Left ventricle myocardium superior (tissue), 1 donor: ENCODE measurements around the gene PITPNC1. TPM values are rescaled to one million over a fixed set of nuclear protein-coding genes. Genes with fewer than 3 reads are reported as not detected.
A peak's percentile ranks its signal among the peaks of the same experiment; 100 is the strongest.
"Not testable (repeated sequence)": the region's sequence is repeated elsewhere in the genome, so short reads cannot be mapped to it uniquely, and the experiment has no call there.

Experiments used
- ATAC-seq: fragments of 200-7000 bp; cut with Tn5 transposase; one replicate; pipeline ENCODE4 v1.9.1; 2020; ENCODE audit warnings: mild to moderate bottlenecking, moderate library complexity
- DNase-seq: peaks from one replicate; pipeline ENCODE4 v3.0.0-alpha.2; 2020
- intact Hi-C: fragments of 100-400 bp; cut with micrococcal nuclease; formaldehyde crosslinking; loops from one replicate; pipeline ENCODE4 v1.11.0; 2022
- total RNA-seq: library from RNA; stranded (reverse); fragmentation: NEBNext Ultra II Directional; extraction: Animal tissue kit (Norgen Biotek cat#: 25700); gene quantifications from one replicate; pipeline ENCODE4 v1.2.1, GENCODE V29; 2021
- donor health status: DM: no; HTN: yes; CAD: no; lungs with severe emphysema.

Gene PITPNC1
- total RNA-seq, 1 donor from 2014 or later = 11.0 TPM

DNA sequence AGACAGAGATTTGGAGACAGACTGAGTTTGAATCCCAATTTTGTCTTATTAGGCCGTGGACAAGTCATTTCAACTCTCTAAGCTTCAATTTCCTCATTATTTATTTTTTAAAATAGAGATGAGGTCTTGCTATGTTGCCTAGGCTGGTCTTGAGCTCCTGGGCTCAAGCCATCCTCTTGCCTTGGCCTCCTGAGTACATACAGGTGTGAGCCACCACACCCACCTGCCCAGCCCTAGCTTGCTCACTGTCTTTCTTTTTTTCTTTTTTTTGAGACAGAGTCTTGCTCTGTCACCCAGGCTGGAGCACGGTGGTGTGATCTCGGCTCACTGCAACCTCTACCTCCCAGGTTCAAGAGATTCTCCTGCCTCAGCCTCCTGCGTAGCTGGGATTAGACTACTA lies 45.2 kb downstream of the PITPNC1 start:
- intact Hi-C loops, DNase-seq: not testable (repeated sequence)
- ATAC-seq = peak; percentile 11

DNA sequence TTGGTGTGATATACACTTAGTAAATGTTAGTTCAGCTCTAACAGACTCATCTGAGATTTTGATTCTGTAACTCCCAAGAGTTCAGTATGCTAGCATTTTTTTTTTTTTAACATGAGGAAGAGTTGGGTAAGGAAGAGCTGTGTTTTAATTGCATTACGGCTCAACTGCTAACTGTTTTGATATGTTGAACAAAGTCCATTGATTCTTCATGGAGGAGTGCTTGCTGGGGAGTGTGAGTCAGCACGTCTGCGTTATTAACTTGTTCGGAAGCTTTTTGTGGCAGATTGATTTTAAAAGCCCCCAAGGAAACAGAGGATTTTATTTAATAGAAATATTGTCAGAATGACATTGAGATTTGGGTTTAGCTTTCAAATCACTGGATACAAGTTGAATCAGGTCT lies 45.8 kb downstream of the PITPNC1 start:
- ATAC-seq (no peak), DNase-seq (no peak)
- intact Hi-C loops = no loop called here

DNA sequence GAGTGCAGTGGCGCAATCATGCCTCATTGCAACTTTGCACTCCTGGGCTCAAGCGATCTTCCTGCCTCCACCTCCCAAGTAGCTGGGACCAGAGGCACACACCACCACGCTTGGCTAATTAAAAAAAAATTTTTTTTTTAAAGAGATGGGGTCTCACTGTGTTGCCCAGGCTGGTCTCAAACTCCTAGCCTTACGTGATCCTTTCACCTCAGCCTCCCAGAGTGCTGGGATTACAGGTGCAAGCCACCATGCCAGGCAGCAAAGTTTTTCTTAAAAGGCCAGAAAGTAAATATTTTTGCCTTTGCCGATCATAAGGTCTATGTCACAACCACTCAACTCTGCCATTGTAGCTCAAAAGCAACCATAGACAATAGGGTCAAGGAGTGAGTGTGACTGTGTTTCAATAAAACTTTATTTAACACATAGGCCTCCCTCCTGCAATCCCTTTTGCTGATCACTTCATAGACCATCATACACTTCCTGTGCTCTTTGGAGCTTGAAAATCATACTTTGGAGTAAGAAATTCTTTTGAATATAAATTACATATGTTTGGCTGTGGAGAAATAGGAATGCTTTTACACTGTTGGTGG lies 48.6 kb downstream of the PITPNC1 start:
- intact Hi-C loops = no loop called here
- ATAC-seq = no peak
- DNase-seq = no peak

DNA sequence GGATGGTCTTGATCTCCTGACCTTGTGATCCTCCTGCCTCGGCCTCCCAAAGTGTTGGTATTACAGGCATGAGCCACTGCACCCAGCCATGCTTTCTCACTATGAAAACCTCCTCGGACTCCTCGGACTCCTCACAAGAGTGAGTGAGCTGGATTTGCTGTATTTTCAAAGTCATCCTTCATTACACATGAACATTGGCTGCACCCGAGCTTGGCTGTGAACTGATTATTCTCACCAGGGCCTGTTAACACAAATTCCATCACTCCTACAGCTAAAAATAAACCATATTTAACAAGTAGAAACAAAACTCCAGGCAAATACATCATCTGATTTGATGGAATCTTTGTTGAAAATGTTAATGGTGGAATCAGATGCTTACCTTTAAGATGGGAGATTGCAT lies 50.3 kb downstream of the PITPNC1 start:
- no peak for DNase-seq
- intact Hi-C loops = no loop called here
- no peak for ATAC-seq

DNA sequence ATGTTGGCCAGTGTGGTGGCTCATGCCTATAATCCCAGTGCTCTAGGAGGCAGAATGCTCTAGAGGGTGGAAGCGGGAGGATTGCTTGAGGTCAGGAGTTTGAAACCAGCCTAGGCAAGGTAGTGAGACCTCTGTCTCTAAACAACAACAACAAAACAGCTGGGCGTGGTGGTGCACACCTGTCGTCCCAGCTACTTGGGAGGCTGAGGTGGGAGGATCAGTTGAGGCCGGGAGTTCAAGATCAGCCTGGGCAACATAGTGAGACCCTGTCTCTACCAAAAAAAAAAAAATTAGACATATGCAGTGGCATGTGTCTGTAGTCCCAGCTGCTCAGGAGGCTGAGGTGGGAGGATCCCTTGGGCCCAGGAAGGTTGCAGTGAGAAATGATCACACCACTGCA lies 53.4 kb downstream of the PITPNC1 start:
- intact Hi-C loops, ATAC-seq, DNase-seq: not testable (repeated sequence)

DNA sequence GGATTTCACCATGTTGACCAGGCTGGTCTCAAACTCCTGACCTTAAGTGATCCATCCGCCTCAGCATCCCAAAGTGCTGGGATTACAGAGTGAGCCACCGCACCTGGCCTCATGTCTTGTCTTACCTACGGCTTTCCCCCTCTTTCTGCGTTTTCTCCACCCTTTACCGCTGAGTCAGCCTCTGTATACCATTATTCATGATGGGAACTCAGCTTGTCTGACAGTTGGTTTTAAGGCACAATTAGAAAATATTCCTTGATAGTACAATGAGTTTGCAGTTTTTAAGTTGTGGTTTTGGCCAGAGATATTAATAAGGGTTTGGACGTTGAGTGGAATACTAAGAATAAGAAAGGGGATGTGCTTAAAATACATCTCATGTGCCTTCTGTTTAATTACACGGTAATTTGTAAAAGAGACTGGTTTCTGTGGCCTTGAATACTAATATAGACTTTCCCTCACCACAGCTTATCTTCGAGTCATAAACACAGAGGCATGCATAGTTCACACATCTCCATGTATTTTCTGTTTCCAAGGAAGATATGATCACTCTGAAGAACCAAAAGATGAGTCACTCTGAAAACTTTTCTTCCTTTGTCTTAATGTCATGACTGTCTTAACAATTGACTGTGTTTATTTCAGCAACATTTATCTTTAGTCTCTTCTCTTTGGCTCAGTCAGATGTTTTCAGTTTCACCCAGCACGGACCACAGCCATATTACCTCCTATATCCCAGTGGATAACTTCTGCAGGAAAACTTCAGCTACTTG lies 54.4 kb downstream of the PITPNC1 start:
- intact Hi-C loops = no loop called here
- no peak for ATAC-seq
- DNase-seq = no peak

DNA sequence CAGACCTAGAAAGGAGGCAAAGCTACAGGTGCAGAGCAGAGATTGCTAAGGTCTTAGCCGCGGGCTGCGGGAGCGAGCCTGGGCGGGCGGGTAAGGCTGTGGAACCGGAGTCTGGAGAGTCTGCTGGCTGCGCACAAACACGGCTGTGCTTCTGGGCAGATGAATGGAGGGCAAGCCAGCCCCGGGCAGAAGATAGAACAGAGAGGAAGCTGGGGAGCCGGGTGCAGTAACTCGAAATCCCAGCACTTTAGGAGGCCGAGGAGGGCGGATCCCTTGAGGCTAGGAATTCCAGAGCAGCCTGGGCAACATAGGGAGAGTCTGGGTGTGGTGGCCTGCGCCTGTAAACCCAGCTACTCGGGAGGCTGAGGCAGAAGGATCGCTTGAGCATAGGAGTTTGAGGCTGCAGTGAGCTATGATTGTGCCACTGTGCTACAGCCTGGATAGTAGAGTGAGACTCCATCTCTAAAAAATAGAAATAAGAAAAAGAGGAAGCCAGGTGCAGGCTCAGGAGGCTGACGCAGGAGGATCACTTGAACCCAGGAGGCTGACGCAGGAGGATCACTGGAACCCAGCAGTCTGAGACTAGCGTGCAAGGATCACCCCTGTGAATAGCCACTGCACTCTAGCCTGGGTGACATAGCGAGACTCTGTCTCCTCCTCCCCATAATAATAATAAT lies 56.3 kb downstream of the PITPNC1 start:
- ATAC-seq (peak; percentile 20), DNase-seq (no peak)
- intact Hi-C loops = no loop called here

DNA sequence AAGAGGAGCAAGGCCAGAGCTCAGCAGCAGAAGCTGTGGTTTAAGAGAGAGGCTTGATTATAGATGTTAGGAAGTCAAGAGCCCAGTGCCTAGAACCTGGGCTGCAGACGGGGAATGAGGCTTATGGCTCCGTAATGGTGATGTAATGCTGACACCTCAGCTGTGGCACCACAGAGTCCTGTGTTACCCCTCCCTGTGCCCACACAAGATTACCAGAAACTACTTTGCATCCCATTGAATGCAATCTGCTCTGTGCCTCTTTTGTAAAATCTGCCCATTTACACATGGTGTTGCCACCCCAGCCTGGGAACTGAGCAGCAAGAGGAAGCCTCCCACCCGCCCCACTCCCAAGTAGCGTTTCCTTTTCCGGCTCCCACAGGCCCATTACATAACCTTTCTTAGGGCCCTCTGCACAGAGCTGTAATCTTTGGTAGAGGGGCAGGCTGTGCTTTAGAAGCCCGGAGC lies 57.0 kb downstream of the PITPNC1 start:
- peak; percentile 83 for ATAC-seq
- DNase-seq = peak; percentile 52
- intact Hi-C loops = no loop called here

DNA sequence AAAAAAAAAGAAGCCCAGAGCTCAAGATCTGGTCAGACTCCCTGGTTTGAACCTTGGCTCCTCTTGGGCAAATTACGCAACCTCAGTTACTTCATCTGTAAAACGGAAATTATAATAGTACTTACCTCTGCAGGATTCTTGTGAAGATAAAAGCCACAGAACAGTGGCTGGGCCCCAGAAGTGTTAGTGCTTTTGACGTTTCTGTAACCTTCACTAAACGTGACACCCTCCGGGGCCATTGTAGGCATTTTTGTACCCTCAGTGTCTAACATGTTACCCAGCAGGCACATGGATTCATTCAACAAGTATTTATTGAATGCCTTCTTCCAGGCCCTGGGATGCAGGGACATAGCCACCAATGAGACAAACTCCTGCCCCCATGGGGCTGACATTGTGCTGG lies 58.0 kb downstream of the PITPNC1 start:
- DNase-seq = no peak
- peak; percentile 41 for ATAC-seq
- intact Hi-C loops = no loop called here

DNA sequence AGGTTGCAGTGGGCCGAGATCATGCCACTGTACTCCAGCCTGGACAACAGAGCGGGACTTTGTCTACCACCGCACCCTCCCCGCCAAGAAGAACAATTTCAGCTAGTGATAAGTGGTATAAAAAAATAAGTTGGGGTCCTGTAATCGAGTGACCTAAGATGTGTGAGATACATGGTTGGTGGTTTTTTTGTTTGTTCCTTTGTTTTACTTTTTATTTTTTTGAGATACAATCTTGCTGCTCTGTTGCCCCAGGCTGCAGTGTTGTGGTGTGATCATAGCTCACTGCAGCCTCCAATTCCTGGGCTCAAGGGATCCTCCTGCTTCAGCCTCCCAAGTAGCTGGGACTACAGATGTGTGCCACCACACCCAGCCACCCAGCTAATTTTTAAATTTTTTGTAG lies 58.7 kb downstream of the PITPNC1 start:
- intact Hi-C loops = no loop called here
- no peak for ATAC-seq
- DNase-seq = no peak

DNA sequence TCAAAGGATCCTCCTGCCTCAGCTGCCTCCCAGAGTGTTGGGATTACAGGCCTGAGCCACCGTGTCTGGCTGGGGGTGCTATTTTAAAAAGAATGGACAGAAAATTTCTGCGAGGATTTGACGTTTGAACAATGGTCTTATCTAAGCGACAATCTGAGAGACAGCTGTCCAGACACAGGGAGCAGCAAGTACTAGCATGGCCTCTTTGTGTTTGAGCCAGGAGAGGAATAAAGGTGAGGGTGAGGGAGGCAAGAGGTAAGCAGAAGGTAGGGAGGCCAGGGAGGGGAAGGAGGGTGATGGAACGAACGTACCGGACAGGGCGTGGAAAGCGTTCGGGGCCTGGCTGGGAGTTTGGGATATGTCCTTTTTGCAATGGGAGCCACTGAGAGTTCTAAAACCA lies 59.2 kb downstream of the PITPNC1 start:
- DNase-seq (no peak), ATAC-seq (no peak)
- intact Hi-C loops = no loop called here

DNA sequence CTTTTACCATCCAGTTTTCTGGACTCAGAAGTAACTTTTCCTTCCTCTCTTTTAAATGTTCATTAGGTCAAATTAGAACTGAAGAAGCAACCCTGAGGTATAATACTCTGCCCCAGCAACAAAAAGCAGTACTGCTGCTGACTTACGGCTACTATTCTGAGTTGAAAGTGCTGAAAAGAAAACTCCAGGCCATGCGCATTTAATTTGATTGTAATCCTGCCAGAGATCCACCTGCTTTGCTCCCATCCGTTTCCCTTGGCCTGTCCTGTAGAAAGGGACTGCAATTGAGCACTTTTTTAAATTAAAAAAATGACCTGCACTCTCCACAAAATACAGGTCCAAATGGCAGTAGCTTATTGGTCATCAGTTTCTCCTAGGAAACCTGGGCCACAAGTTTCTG lies 61.6 kb downstream of the PITPNC1 start:
- intact Hi-C loops = no loop called here
- no peak for ATAC-seq
- no peak for DNase-seq

DNA sequence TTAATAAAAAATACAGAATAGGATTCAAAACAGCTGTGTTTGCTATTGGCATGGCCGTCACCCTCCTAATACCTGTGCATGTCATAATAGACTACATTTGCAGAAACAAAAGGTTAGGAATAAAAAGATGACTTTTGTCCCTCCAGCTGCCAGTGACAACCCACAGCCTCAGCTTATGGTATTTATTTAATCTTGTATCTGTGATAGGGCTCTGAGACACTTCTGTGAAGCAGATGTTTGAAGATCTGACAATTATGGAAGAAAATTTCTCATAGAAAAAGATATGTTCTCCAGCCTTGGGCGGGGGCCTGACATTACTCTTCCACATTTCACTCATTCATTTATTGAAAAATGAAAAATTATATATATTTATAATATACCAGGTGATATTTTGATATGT lies 62.2 kb downstream of the PITPNC1 start:
- DNase-seq = no peak
- ATAC-seq = no peak
- intact Hi-C loops = no loop called here

DNA sequence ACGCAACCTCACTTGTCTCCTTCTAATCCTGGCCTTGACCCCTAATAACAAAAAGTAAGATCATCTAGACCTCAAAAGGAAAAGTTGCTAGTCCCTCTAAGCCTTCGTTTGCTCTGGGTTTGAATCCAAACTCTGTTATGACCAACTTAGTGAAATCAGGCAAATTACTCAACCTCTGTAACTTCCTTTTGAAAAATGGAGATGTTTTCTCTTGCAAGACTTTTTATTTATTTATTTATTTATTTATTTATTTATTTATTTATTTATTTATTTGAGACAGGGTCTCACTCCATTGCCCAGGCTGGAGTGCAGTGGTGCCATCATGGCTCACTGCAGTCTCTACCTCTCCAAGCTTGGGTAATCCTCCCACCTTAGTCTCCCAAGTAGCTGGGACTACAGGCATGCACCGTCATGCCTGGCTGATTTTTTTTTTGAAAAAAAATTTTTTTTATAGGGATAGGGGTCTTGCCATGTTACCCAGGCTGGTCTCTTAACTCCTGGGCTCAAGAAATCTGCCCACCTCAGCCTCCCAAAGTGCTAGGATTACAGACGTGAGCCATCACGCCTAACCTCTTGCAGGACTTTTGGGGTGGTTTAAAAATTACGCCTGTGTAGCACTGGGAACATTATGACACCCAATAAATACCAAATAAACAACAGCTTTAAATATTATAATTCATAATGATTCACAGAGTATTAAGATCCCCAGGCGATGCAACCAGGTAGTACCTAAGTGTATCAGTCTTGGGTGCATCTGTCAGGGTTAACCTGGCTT lies 63.4 kb downstream of the PITPNC1 start:
- DNase-seq (no peak), ATAC-seq (no peak)
- intact Hi-C loops = no loop called here

DNA sequence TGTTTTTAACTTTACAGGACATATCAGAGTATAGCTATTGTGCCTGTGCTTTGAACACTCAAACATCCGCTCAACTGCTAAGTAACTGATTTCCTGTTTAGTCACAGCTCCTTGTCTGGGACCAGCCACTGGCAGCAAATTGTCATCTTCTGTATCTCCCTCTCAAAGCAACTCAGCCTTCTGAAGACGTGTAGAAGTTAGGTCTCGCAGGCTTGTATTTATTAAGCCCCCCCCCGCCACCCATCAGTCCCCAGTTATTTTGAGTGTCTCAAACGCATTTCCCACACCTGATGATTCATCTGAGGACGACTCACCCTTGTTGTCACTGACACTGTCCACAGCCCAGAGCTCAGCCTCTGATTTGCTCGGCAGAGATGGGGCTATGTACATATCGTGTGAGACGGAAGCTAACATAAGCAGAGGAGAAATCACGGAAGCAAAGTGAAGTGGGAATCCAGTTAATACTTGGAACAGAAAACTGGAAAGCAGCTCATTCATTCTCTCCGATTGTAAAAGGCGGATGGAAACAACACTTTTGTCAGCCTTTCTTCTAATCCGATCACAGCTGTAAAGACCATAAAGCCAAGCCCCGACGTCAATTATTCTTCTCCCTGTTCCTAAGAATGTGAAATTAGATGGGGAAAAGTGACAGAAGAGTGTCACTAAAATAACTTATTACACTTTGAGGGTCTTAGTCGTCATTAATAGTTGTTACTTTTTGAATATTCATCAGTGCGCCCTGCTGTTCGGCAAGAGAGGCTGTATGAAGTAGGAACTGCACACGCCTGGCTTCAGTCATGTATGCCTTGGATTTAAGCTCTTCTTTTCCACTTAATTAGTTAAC lies 64.2 kb downstream of the PITPNC1 start:
- intact Hi-C loops = no loop called here
- DNase-seq (no peak), ATAC-seq (peak; percentile 42)

DNA sequence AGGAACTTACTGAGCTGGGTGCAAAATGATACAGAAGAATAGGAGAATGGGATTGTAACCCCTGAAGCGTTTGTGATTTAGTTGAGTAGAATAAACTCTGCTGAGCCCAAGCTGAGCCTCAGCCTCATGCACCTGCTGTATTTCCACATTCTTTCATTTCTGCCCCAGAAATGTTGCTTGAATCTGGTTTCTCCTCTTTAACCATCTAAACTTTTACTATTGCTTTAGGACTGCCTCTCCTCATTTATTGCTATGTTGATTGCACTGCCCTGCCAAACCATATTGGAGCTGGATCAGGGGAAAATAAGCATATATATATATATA lies 64.8 kb downstream of the PITPNC1 start:
- no peak for ATAC-seq
- DNase-seq = no peak
- intact Hi-C loops = no loop called here

DNA sequence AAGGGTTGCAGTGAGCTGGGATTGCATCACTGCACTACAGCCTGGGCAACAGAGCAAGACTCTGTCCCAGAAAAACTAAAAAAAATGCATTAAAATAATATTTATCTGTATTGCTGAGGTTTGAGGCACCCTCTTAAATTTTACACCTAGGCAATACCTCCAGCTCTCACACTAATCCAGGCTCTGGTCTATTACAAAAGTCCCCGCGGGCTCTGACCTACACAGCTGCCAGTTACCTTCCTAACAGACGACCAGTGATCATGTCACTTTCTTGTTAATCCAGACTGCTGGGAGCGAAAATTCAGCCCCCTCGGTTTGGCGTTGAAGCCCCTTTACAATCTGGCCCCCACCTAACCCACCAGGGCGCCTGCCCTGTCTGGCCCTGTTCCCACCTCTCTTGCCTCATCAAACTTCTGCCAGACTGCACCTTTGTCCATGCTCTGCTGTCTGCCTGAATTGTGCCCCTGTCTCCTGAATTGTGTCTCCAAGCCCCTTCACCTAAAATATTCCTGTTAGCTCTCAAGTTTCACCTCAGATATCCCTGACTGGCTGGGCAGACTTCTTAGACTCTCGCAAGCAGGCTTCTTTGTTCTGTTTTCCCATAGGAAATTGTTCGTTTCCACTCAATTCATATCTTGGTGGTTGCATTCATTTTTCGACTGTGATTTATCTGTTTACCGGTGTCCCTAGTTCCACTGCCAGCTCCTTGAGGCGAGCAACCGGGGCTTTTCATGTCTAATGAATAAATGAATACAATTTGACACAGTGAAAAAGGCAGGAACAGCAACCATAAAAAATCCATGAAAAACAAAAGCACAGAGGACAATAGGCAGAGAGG lies 65.9 kb downstream of the PITPNC1 start:
- ATAC-seq = no peak
- intact Hi-C loops = no loop called here
- no peak for DNase-seq

DNA sequence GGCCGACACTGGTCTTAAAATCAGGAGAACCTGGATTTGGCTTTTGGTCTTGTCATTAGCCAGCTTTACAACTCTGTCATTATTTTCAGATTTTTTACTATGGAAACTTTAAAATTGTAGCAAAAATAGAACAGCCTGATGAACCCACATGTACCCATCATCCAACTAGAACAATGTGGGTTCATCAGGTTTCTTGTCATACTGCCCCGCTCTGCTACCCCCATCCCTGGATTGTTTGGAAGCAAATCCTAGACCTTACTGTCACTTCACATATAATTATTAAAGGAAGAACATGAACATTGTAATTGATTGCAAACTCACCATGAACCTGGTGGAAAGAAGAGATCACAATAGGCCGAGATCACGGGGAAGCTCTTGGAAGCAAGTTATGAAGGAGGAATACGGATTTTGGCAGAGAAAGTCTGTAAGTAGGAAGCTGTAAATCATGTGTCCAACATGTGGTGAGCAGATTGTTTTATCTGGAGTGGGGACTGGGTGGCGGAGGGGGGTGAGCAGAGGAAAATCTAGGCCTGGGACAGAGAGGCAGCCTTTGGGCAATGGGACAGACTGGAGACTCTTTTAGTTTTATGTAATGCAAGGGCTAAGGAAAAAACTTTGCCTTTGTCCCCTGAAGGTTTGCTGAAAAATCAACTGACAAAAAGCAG lies 67.0 kb downstream of the PITPNC1 start:
- DNase-seq (no peak), ATAC-seq (peak; percentile 88)
- intact Hi-C loops = no loop called here
